IMR-90 (cell line): Measurements from ENCODE around the gene ID3. TPM values are rescaled to one million over a fixed set of nuclear protein-coding genes. Genes with fewer than 3 reads are reported as not detected.

Experiments
- ATAC-seq: fragments of 200-7000 bp; cut with Tn5 transposase; 2 replicates; pipeline ENCODE4 v1.9.1; 2020; ENCODE audit warnings: low read depth, mild to moderate bottlenecking, moderate library complexity
- BruUV-seq: library from RNA; stranded (reverse); fragments of 400-500 nt; replicated peaks from 2 replicates; lab custom pipeline; 2021; lab: Mats Ljungman, UMichigan
- CTCF ChIA-PET: fragments of 300-600 bp; formaldehyde crosslinking; extraction: SDS; loops from one replicate; lab custom pipeline; 2021; ENCODE audit warnings: antibody characterized with exemption; lab: Yijun Ruan, JAX
- POLR2A ChIA-PET: fragments of 300-600 bp; sonication (Branson Sonifier 250); formaldehyde crosslinking; loops from one replicate; lab custom pipeline; 2022; ENCODE audit warnings: antibody characterized with exemption; ENCODE audit not compliant: unreplicated experiment; lab: Charles Lee
- DNase-seq: peaks from one replicate; pipeline ENCODE4 v3.0.0; 2013
- H2AFZ ChIP-seq: replicated peaks from 2 replicates; pipeline ENCODE3; 2013; ENCODE audit warnings: low read length, mild to moderate bottlenecking; ENCODE audit not compliant: poor library complexity
- H2AK5ac ChIP-seq: 2 replicates; pipeline ENCODE4 v1.6.1; 2013; ENCODE audit warnings: low read depth, low read length, inconsistent platforms
- H2AK9ac ChIP-seq: replicated peaks from 2 replicates; pipeline ENCODE3; 2013; ENCODE audit warnings: mild to moderate bottlenecking, low read depth, low read length, moderate library complexity; ENCODE audit not compliant: poor library complexity
- H2BK120ac ChIP-seq: 2 replicates; pipeline ENCODE4 v1.6.1; 2013; ENCODE audit warnings: low read depth, low read length, inconsistent platforms
- H2BK15ac ChIP-seq: 3 replicates; pipeline ENCODE4 v1.6.1; 2013; ENCODE audit warnings: low read depth, low read length, inconsistent platforms
- H2BK20ac ChIP-seq: 2 replicates; pipeline ENCODE4 v1.6.1; 2013; ENCODE audit warnings: low read depth, mild to moderate bottlenecking, inconsistent platforms, low read length, moderate library complexity
- H2BK5ac ChIP-seq: 2 replicates; pipeline ENCODE4 v1.6.1; 2013; ENCODE audit warnings: mild to moderate bottlenecking, low read depth, low read length, inconsistent platforms; ENCODE audit not compliant: poor library complexity, severe bottlenecking
- H3K14ac ChIP-seq: replicated peaks from 2 replicates; pipeline ENCODE4 v1.6.1; 2013; ENCODE audit warnings: low read depth, low read length, inconsistent platforms
- H3K18ac ChIP-seq: 2 replicates; pipeline ENCODE4 v1.6.1; 2013; ENCODE audit warnings: low read depth, low read length, control low read depth
- H3K23ac ChIP-seq: 2 replicates; pipeline ENCODE4 v1.6.1; 2013; ENCODE audit warnings: low read depth, low read length, inconsistent platforms
- H3K27ac ChIP-seq: 2 replicates; pipeline ENCODE4 v1.5.1; 2013; ENCODE audit warnings: mild to moderate bottlenecking, control low read depth, low read length; ENCODE audit not compliant: insufficient read depth
- H3K27me3 ChIP-seq: 2 replicates; pipeline ENCODE4 v1.6.1; 2013; ENCODE audit warnings: low read length; ENCODE audit not compliant: control insufficient read depth, insufficient read depth
- H3K36me3 ChIP-seq: 2 replicates; pipeline ENCODE4 v1.6.1; 2013; ENCODE audit warnings: low read length, mixed read lengths; ENCODE audit not compliant: control insufficient read depth, insufficient read depth
- H3K4ac ChIP-seq: 2 replicates; pipeline ENCODE4 v1.6.1; 2013; ENCODE audit warnings: low read depth, low read length, inconsistent platforms
- H3K4me1 ChIP-seq: 2 replicates; pipeline ENCODE4 v1.6.1; 2013; ENCODE audit warnings: low read length, mixed read lengths; ENCODE audit not compliant: control insufficient read depth, insufficient read depth
- H3K4me2 ChIP-seq: 2 replicates; pipeline ENCODE4 v1.6.1; 2013; ENCODE audit warnings: low read depth, mild to moderate bottlenecking, control low read depth, low read length, moderate library complexity
- H3K4me3 ChIP-seq: 2 replicates; pipeline ENCODE4 v1.5.1; 2013; ENCODE audit warnings: low read depth, mild to moderate bottlenecking, control low read depth, low read length, moderate library complexity; ENCODE audit not compliant: insufficient read depth
- H3K56ac ChIP-seq: 2 replicates; pipeline ENCODE4 v1.6.1; 2013; ENCODE audit warnings: low read length, inconsistent platforms; ENCODE audit not compliant: insufficient read depth; ENCODE audit errors: extremely low read depth
- H3K79me1 ChIP-seq, 2 experiments: 2 replicates each; pipeline ENCODE4 v1.6.1; 2013; ENCODE audit warnings: low read length in 2 of 2, inconsistent platforms in 1 of 2, low read depth in 1 of 2
- H3K9ac ChIP-seq: 2 replicates; pipeline ENCODE4 v1.6.1; 2013; ENCODE audit warnings: low read depth, low read length, control low read depth
- H3K9me1 ChIP-seq: 2 replicates; pipeline ENCODE4 v1.6.1; 2013; ENCODE audit warnings: low read length, inconsistent platforms; ENCODE audit not compliant: insufficient read depth
- H3K9me3 ChIP-seq: 2 replicates; pipeline ENCODE4 v1.6.1; 2013; ENCODE audit warnings: low read length; ENCODE audit not compliant: control insufficient read depth, insufficient read depth
- H4K20me1 ChIP-seq: 2 replicates; pipeline ENCODE4 v1.6.1; 2013; ENCODE audit warnings: low read length, inconsistent platforms; ENCODE audit not compliant: insufficient read depth
- H4K5ac ChIP-seq: 2 replicates; pipeline ENCODE4 v1.6.1; 2013; ENCODE audit warnings: mild to moderate bottlenecking, low read depth, low read length, control low read depth
- H4K8ac ChIP-seq, 2 experiments: 2 replicates each; pipeline ENCODE4 v1.6.1; 2013; ENCODE audit warnings: low read depth in 2 of 2, low read length in 2 of 2, control low read depth in 1 of 2, inconsistent platforms in 1 of 2
- H4K91ac ChIP-seq: 2 replicates; pipeline ENCODE4 v1.6.1; 2013; ENCODE audit warnings: low read depth, low read length, inconsistent platforms; ENCODE audit not compliant: insufficient read depth
- BHLHE40 ChIP-seq: fragments of 150-350 bp; IDR thresholded peaks from 2 replicates; pipeline ENCODE4 v1.6.1; 2016; ENCODE audit warnings: mild to moderate bottlenecking, low read depth, low read length
- CEBPB ChIP-seq: IDR thresholded peaks from 2 replicates; pipeline ENCODE4 v1.6.1; 2012; ENCODE audit warnings: low read depth, low read length, improper control_type of control experiment
- FOS ChIP-seq: fragments of 150-350 bp; IDR thresholded peaks from 2 replicates; pipeline ENCODE4 v1.6.1; 2016; ENCODE audit warnings: low read depth, low read length
- MAFK ChIP-seq: IDR thresholded peaks from 2 replicates; pipeline ENCODE4 v1.6.1; 2012; ENCODE audit warnings: low read depth, low read length, improper control_type of control experiment
- MAZ ChIP-seq: IDR thresholded peaks from 2 replicates; pipeline ENCODE4 v1.6.1; 2012; ENCODE audit warnings: low read depth, mild to moderate bottlenecking, low read length, improper control_type of control experiment, moderate library complexity, borderline replicate concordance
- MXI1 ChIP-seq: IDR thresholded peaks from 2 replicates; pipeline ENCODE4 v1.6.1; 2012; ENCODE audit warnings: low read depth, mild to moderate bottlenecking, low read length, moderate library complexity, borderline replicate concordance
- NFE2L2 ChIP-seq: fragments of 150-350 bp; IDR thresholded peaks from 2 replicates; pipeline ENCODE4 v1.6.1; 2016; ENCODE audit warnings: low read depth, mild to moderate bottlenecking, low read length
- POLR2A ChIP-seq: IDR thresholded peaks from 2 replicates; pipeline ENCODE4 v1.6.1; 2012; ENCODE audit warnings: mild to moderate bottlenecking, low read depth, low read length
- RAD21 ChIP-seq: IDR thresholded peaks from 2 replicates; pipeline ENCODE4 v1.6.1; 2012; ENCODE audit warnings: low read length, improper control_type of control experiment
- RFX5 ChIP-seq: IDR thresholded peaks from 2 replicates; pipeline ENCODE4 v1.8.0; 2012; ENCODE audit warnings: low read depth, mild to moderate bottlenecking, low read length, moderate library complexity
- SMC3 ChIP-seq: fragments of 150-350 bp; IDR thresholded peaks from 2 replicates; pipeline ENCODE4 v1.6.1; 2016; ENCODE audit warnings: low read depth, mild to moderate bottlenecking, antibody characterized with exemption, low read length, moderate library complexity
- WGBS, 2 experiments: methylation state at CpG; one replicate each; pipeline versions ENCODE4 v1.1.5 to v1.1.7; 2013; ENCODE audit warnings: missing lambda C conversion rate in 2 of 2; ENCODE audit not compliant: insufficient read length in 1 of 2; ENCODE audit errors: extremely low coverage in 2 of 2; 5-methylcytosine and 5-hydroxymethylcytosine counted together
- dilution Hi-C: fragments of 300-500 bp; cut with HindIII; formaldehyde crosslinking; loops from one replicate; pipeline ENCODE4 v1.14.3; 2018; ENCODE audit warnings: low sequenced_read_pairs; ENCODE audit not compliant: unreplicated experiment
- in situ Hi-C: fragments of 300-500 bp; cut with MboI; formaldehyde crosslinking; loops from 3 replicates; pipeline ENCODE4 v1.14.3; 2019; ENCODE audit warnings: low sequenced_read_pairs, inconsistent platforms, mixed read lengths
- intact Hi-C: fragments of 100-400 bp; cut with micrococcal nuclease; formaldehyde crosslinking; loops from 2 replicates; pipeline ENCODE4 v1.10.0; 2022
- polyA plus RNA-seq, 3 experiments: library from polyadenylated mRNA; depleted of rRNA; stranded (reverse); fragments of >200 nt; gene quantifications; 2 replicates each; pipeline ENCODE4 v1.2.3, GENCODE V29; 2012; ENCODE audit warnings: low replicate concordance in 1 of 3
- total RNA-seq: library from RNA; depleted of rRNA; stranded (reverse); fragments of >200 nt; gene quantifications from 2 replicates; pipeline ENCODE4 v1.2.3, GENCODE V29; 2012
- TF ChIP-seq, protein P1 (sequence below): fragments of 150-350 bp; IDR thresholded peaks from 2 replicates; pipeline ENCODE4 v1.6.1; 2016; ENCODE audit warnings: low read depth, mild to moderate bottlenecking, low read length, moderate library complexity, borderline replicate concordance
- TF ChIP-seq, protein P2 (sequence below): fragments of 150-350 bp; IDR thresholded peaks from 2 replicates; pipeline ENCODE4 v1.6.1; 2017; ENCODE audit warnings: mild to moderate bottlenecking, antibody characterized with exemption, low read length, low read depth
- TF ChIP-seq, protein P3 (sequence below): conservative IDR thresholded peaks from 2 replicates; pipeline ENCODE4 v1.5.1; 2012; ENCODE audit warnings: mild to moderate bottlenecking, low read depth, low read length, improper control_type of control experiment

ID3 gene
- total and polyA plus RNA-seq, 2 of the 4 experiments (the other 2 are of a cell fraction): 109 to 304 TPM

DNA sequence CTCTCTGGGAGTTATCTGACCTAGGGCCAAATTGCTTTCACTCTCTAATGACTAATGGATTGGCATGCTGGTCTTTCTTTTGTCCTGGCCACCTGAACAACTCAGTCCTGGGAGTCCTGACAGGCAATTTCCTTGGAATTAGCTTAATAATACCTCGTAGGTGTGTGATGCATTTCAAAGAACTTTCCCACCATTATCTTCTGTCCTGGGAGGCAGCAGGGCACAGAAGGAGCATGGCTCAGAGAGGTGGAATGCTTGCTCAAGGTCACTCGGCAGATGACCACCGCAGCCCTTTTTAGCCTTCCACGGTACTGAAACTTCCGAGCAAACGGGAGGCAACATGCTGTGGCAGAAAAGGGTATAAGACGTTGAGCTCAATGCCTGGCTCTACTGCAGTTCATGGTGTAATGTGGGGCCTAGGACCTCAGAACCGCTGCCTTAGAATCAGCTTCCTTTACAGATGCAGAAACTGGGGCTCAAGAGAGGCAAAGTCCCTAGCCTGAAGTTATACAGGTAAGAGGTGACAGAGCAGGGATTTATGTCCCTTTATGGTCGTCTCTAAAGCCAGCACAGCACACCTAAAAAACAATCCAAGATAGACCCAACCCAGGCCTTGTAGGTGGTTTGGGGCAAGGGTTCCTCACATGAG lies 3.2 kb downstream of the ID3 start:
- BruUV-seq: no TSS peak
- H3K23ac ChIP-seq: peak overlapping the region; percentile 98
- peak overlapping the region; percentile 0; the same call in 1 of the 2 replicates for H3K4me3 ChIP-seq
- peak overlapping the region; percentile 96 for H3K14ac ChIP-seq
- H3K27ac ChIP-seq: peak overlapping the region; percentile 62
- H4K20me1 ChIP-seq: peaks cover 42% of the 10 kb centered on the region
- peak overlapping the region; percentile 76 for H3K56ac ChIP-seq
- no peaks in the 10 kb centered on the region for H3K9me3 ChIP-seq
- H2BK20ac ChIP-seq: peak overlapping the region; percentile 79
- intact Hi-C loops (loop anchor here (1.0 to 5.0 kb wide), 2 partner anchors 79 to 136 kb away; partner anchors contain the start of gene RPL11), dilution Hi-C loops (no loop called here), in situ Hi-C loops (no loop called here)
- no CpG with 5 or more reads among the region's 9 CpGs for WGBS, 2 experiments
- H2BK5ac ChIP-seq: peak overlapping the region; percentile 85
- DNase-seq (peak; percentile 86), ATAC-seq (no peak)
- H3K9ac ChIP-seq: peak overlapping the region; percentile 99
- peaks cover 16% of the 10 kb centered on the region for H3K36me3 ChIP-seq
- peaks cover 31% of the 10 kb centered on the region for H3K4me1 ChIP-seq
- H2BK120ac ChIP-seq: peak overlapping the region; percentile 90
- CTCF ChIA-PET: interaction anchor here (1.3 to 9.4 kb wide), 3 partner anchors 36 to 80 kb away, joined by 3 to 67 read pairs (median 3); no protein-coding TSS in a partner anchor
- H2AFZ ChIP-seq: peak overlapping the region; percentile 39
- H3K9me1 ChIP-seq: peaks cover 6% of the 10 kb centered on the region; the same call in 1 of the 2 replicates
- H3K79me1 ChIP-seq: peaks cover 5 to 45% of the 10 kb centered on the region in 2 experiments; a peak in 3 of 4 replicates
- peak overlapping the region; percentile 36; the same call in 1 of the 2 replicates for H4K5ac ChIP-seq
- no peaks in the 10 kb centered on the region for H3K27me3 ChIP-seq
- peak overlapping the region; percentile 76 for H2AK9ac ChIP-seq
- peak overlapping the region; percentile 49 to 89 for H4K8ac ChIP-seq
- POLR2A ChIA-PET: interaction anchor here (1.2 to 2.5 kb wide), 2 partner anchors 79 to 81 kb away, joined by 3 to 9 read pairs; no protein-coding TSS in a partner anchor
- H2AK5ac ChIP-seq: peak overlapping the region; percentile 52
- peak overlapping the region; percentile 3; the same call in 2 of the 3 replicates for H2BK15ac ChIP-seq
- peak overlapping the region; percentile 95 for H3K4ac ChIP-seq
- H3K18ac ChIP-seq: no peak overlapping the region; the same call in 1 of the 2 replicates
- peak overlapping the region; percentile 96 for H4K91ac ChIP-seq
- peak overlapping the region; percentile 93 for H3K4me2 ChIP-seq
- TF ChIP-seq NFE2L2 (no peak), MXI1 (no peak), RAD21 (peak; percentile 4; the same call in 1 of the 2 replicates), MAZ (no peak), MAFK (no peak), SMC3 (peak; percentile 22), CEBPB (no peak; the same call in 1 of the 2 replicates), POLR2A (no peak; the same call in 1 of the 2 replicates), BHLHE40 (no peak), FOS (0 out of 2 replicates have a peak, but pooled peaks have one; percentile 14), RFX5 (no peak)
- TF ChIP-seq, protein P1, sequence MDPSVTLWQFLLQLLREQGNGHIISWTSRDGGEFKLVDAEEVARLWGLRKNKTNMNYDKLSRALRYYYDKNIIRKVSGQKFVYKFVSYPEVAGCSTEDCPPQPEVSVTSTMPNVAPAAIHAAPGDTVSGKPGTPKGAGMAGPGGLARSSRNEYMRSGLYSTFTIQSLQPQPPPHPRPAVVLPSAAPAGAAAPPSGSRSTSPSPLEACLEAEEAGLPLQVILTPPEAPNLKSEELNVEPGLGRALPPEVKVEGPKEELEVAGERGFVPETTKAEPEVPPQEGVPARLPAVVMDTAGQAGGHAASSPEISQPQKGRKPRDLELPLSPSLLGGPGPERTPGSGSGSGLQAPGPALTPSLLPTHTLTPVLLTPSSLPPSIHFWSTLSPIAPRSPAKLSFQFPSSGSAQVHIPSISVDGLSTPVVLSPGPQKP: no peak
- TF ChIP-seq, protein P2, sequence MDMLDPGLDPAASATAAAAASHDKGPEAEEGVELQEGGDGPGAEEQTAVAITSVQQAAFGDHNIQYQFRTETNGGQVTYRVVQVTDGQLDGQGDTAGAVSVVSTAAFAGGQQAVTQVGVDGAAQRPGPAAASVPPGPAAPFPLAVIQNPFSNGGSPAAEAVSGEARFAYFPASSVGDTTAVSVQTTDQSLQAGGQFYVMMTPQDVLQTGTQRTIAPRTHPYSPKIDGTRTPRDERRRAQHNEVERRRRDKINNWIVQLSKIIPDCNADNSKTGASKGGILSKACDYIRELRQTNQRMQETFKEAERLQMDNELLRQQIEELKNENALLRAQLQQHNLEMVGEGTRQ: peak; percentile 38; the same call in 1 of the 2 replicates
- TF ChIP-seq, protein P3, sequence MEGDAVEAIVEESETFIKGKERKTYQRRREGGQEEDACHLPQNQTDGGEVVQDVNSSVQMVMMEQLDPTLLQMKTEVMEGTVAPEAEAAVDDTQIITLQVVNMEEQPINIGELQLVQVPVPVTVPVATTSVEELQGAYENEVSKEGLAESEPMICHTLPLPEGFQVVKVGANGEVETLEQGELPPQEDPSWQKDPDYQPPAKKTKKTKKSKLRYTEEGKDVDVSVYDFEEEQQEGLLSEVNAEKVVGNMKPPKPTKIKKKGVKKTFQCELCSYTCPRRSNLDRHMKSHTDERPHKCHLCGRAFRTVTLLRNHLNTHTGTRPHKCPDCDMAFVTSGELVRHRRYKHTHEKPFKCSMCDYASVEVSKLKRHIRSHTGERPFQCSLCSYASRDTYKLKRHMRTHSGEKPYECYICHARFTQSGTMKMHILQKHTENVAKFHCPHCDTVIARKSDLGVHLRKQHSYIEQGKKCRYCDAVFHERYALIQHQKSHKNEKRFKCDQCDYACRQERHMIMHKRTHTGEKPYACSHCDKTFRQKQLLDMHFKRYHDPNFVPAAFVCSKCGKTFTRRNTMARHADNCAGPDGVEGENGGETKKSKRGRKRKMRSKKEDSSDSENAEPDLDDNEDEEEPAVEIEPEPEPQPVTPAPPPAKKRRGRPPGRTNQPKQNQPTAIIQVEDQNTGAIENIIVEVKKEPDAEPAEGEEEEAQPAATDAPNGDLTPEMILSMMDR: no peak
